Tibial nerve (tissue), 3 donors: Measurements from ENCODE around the gene GRM4.

Source experiments
- CTCF ChIP-seq, 5 experiments: fragments of 200-600 bp in 3 of 5; fragments of 450-650 bp in 2 of 5; sonication (generic) in 3 of 5; IDR thresholded peaks; one replicate each; pipeline ENCODE4 v1.5.1; 2016 to 2019; ENCODE audit warnings: antibody characterized with exemption in 5 of 5, mild to moderate bottlenecking in 3 of 5, moderate library complexity in 2 of 5
- POLR2A ChIP-seq, 2 donors: fragments of 450-650 bp; IDR thresholded peaks; one replicate each; pipeline ENCODE4 v1.6.1; 2017; ENCODE audit warnings: antibody characterized with exemption in 2 of 2, mild to moderate bottlenecking in 2 of 2, moderate library complexity in 2 of 2

GRCh38 chr6:34149452-34149810 is 3.5 kb upstream of the GRM4 start:
- TF ChIP-seq POLR2A (IDR thresholded peaks at IDR 0.05) (no peak), CTCF (IDR thresholded peaks at IDR 0.05) (no peak)
